Ovary (tissue), 3 donors: ENCODE data around the gene AADACL4.

ENCODE experiments used
- POLR2A ChIP-seq: fragments of 450-650 bp; IDR thresholded peaks from one replicate; pipeline ENCODE4 v1.6.1; 2017; ENCODE audit warnings: antibody characterized with exemption, mild to moderate bottlenecking, moderate library complexity
- TF ChIP-seq, protein P1 (sequence below), 3 donors: fragments of 450-650 bp in 2 of 3; fragments of 200-600 bp in 1 of 3; IDR thresholded peaks; one replicate each; pipeline versions ENCODE4 v1.5.1 to v1.8.0; 2016 to 2022; ENCODE audit warnings: antibody characterized with exemption in 3 of 3, mild to moderate bottlenecking in 1 of 3
- donor health status: DM: no; HTN: no; CAD: no.

DNA sequence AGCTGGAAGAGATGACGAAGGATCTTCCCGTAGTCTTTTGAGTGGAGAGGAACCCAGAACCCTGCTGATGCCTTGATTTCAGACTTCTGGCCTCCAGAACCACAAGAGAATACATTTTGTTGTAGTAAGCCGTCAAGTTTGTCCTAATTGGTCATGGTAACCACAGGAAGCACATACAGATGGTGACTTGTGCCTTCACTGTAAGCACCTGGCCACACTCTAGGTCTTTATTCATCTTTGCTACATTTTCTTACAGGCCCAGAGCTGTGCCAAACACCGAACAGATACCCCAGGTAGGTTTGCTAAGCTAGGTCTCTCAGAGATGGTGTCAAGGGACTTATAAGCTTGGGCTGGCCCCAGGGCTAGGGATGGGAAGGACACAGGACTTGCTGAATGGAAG is 30.7 kb upstream of the AADACL4 start:
- TF ChIP-seq, protein P1, sequence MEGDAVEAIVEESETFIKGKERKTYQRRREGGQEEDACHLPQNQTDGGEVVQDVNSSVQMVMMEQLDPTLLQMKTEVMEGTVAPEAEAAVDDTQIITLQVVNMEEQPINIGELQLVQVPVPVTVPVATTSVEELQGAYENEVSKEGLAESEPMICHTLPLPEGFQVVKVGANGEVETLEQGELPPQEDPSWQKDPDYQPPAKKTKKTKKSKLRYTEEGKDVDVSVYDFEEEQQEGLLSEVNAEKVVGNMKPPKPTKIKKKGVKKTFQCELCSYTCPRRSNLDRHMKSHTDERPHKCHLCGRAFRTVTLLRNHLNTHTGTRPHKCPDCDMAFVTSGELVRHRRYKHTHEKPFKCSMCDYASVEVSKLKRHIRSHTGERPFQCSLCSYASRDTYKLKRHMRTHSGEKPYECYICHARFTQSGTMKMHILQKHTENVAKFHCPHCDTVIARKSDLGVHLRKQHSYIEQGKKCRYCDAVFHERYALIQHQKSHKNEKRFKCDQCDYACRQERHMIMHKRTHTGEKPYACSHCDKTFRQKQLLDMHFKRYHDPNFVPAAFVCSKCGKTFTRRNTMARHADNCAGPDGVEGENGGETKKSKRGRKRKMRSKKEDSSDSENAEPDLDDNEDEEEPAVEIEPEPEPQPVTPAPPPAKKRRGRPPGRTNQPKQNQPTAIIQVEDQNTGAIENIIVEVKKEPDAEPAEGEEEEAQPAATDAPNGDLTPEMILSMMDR (IDR thresholded peaks at IDR 0.05): no peak
- TF ChIP-seq POLR2A: no peak
